Measurements from ENCODE around the gene CFAP157.

Gene CFAP157

DNA sequence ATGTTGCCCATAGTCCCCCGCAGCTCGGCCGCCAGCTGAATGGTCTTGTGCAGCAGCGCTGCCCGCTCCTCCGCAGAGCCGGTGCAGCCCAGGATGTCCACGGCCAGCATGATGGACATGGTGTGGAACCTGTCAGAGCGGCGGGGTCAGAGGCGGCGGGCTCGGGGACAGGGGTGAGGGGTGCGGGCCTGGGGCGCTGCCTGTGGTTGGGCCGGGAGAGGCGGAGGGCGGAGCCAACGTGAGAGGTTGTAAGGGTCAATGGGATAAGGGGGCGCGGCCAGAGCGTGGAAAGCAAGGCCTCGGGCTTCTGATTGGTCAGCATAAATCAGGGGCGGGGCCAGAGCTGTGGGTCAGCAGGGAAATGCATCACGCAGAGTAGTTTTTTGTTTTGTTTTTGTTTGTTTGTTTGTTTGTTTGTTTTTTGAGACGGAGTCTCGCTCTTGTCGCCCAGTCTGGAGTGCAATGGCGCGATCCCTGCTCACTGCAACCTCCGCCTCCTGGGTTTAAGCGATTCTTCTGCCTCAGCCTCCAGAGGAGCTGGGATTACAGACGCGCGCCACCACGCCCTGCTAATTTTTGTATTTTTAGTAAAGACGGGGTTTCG is 35.1 kb downstream of the CFAP157 start:
- no peaks in the 10 kb centered on the region for H3K27me3 Mint-ChIP-seq
- no peak overlapping the region for H3K4me3 Mint-ChIP-seq
- intact Hi-C loops (cut with micrococcal nuclease): no loop called here
- H3K4me1 Mint-ChIP-seq (ENCODE audit: low read depth): peaks cover 9% of the 10 kb centered on the region
- no peak overlapping the region for H3K27ac Mint-ChIP-seq
- H3K9me3 Mint-ChIP-seq: no peaks in the 10 kb centered on the region
- H3K36me3 Mint-ChIP-seq (ENCODE audit: low read depth): peaks cover 84% of the 10 kb centered on the region

DNA sequence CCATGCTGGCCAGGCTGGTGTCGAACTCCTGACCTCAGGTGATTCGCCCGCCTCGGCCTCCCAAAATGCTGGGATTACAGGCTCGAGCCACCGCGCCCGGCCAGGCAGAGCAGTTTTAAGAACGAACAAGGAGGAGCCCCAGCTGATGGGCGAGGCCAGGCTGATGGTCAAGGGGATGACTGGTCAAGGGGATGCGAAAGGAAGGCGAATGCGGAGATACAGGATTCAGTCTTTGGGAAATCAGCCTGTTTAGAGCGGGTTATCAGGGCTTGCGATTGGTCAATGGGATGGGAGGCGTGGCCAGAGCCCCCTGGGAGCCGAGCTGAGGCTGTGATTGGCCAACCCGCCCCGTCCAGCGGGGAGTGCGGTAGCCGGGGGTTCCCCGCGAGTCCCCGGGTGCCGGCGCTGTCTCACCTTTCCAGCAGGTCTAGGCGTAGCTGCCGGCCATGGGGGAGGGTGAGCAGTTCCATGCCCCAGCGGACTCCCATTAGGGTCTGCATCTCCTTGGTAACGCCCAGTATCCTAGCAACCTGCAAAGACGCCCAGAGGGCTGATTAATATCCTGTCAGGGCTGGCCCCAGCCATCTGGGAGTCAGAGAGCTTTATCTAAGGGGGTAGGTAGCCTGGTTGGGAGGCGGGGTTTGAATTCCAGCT is 35.8 kb downstream of the CFAP157 start:
- intact Hi-C loops (cut with micrococcal nuclease): no loop called here
- H3K4me3 Mint-ChIP-seq: no peak overlapping the region
- peaks cover 9% of the 10 kb centered on the region for H3K4me1 Mint-ChIP-seq (ENCODE audit: low read depth)
- no peak overlapping the region for H3K27ac Mint-ChIP-seq
- peaks cover 89% of the 10 kb centered on the region for H3K36me3 Mint-ChIP-seq (ENCODE audit: low read depth)
- H3K9me3 Mint-ChIP-seq: no peaks in the 10 kb centered on the region
- no peaks in the 10 kb centered on the region for H3K27me3 Mint-ChIP-seq

DNA sequence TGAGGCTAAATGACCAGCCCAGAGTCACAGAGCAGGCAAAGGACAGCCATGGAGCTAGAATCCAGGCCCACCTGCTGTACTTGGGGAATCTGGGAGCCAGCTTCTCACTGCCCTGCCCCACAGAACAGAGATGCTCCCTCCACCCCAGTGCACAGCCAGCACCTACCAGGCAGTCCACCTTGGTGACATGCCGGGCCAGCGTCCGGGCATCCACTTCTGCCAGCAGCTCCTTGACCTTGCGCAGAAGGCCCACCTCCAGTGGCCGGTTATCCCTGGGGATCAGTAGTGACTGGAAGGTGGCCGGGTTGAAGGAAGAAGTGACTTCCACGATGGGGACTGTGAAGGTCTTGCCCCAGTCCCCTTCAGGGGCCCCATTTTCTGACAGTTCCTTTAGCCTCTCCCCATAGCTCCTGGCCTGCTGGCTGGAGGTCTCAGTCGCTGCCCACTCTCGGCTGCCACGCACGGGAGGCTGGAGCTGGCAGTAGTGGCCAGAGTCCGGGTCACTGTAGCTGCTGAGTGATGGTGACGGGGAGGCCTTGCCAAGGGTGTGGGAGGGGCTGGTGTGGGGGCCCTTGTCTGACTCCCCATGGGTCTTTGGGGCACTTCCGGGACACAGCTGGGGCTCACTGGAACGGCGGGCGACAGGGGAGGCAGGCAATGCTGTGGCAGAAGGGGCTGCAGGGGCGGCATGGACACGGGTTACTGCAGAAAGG is 37.8 kb downstream of the CFAP157 start:
- Mint-ChIP-seq H3K4me3 (no peak overlapping the region), H3K4me1 (ENCODE audit: low read depth) (peaks cover 9% of the 10 kb centered on the region), H3K9me3 (no peaks in the 10 kb centered on the region), H3K27me3 (no peaks in the 10 kb centered on the region), H3K36me3 (ENCODE audit: low read depth) (peaks cover 89% of the 10 kb centered on the region), H3K27ac (no peak overlapping the region)
- intact Hi-C loops (cut with micrococcal nuclease): no loop called here

DNA sequence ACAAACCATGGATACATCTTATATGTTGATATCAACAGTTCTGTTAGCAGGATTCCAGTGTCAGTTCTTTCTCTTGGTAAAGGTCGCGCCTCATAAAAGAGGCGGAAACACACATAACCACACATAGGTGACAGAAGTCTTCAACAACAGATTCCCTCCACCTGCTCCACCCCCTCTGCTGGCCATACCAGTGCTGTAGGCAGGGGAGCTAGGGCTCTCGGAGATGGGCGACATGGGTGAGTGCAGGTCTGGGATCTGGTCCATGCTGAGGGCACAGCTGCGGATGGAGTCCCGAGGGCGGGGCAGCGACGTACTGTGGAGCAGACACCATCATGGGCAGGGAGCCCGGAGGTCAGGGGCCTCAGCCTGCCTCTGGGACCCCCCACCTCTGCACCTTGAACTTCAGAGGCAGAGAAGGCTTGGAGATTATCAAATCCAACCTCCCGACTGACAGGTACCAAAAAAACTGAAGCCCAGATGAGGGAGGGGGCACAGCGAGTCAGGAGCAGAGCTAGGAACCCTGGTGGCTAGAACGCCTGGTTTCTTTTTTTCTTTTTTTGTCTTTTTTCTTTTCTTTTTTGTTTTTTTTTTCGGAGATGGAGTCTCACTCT is 40.3 kb downstream of the CFAP157 start:
- H3K4me1 Mint-ChIP-seq (ENCODE audit: low read depth): peaks cover 4% of the 10 kb centered on the region
- no peaks in the 10 kb centered on the region for H3K9me3 Mint-ChIP-seq
- H3K4me3 Mint-ChIP-seq: no peak overlapping the region
- H3K27me3 Mint-ChIP-seq: no peaks in the 10 kb centered on the region
- H3K27ac Mint-ChIP-seq: no peak overlapping the region
- peaks cover 94% of the 10 kb centered on the region for H3K36me3 Mint-ChIP-seq (ENCODE audit: low read depth)
- intact Hi-C loops (cut with micrococcal nuclease): no loop called here

DNA sequence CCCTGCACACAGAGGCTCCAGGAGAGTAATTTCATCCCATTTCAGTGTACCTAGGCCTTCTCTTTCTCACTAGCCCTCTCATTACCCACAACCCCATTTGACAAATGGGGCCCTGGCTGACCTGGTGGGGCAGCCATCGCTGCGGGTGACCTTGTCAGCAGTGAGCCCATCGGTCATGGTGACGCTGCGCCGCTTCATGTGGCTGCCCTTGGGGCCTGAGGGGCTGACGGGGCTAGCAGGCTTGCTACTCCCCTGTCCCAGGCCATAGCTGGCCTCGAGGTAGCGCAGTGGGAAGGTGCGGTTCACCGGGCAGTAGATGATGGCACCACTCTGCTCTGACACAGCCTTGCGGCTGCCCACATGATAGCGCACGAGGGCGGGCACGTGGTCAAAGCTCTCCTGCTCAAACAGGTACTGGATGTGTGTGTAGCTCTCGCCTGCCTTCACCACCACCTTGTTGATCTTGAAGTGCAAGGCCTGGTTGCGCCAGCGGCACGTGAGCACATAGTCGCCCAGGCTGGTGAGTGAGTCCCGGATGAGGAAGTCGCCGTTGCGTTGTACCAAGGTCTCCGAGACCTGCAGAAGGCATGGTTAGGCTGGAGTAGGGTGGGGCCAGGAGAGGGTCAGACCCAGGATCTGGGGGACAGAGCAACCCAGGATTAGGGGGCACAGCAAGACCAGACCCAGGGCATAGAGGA is 42.5 kb downstream of the CFAP157 start:
- Mint-ChIP-seq H3K27me3 (no peaks in the 10 kb centered on the region), H3K4me1 (ENCODE audit: low read depth) (peaks cover 18% of the 10 kb centered on the region), H3K36me3 (ENCODE audit: low read depth) (peaks cover 87% of the 10 kb centered on the region)

DNA sequence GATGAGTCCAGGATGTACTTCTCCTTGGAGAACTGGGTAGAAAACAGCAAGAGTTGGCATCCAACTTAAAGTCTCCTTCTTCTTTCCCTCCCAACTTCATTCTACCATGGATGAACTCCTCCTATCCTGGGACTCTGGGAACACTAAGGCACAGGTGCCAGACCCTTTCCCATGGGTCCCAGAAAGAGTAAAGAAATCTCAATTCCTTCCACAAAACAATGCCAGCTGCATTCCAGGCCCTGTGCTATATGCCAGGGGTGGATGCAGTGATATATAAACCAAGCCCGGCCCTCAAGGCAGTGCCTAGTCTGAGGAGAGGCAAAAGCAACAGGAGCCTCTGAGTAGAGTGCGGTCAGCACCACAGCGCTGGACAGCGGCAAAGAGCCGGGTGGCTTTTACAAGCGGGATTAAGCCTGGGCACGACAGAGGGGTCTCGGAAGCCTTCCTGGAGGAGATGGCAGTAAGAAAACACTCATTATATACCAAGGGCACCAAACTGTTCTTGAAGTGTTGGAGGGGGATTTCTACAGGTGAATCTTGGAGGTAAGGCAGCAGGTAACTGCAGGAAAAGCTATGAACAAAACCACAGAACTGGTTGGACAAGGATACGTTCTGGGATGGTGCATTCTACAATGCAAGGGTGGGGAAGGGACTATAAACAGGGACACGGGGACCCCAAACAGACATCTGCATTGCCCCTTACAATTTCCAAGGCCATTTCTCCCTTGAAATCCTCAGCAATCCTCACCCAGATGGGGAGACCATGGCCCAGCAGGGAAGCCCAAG is 44.7 kb downstream of the CFAP157 start:
- Mint-ChIP-seq H3K4me3 (no peak overlapping the region), H3K27ac (no peak overlapping the region), H3K36me3 (ENCODE audit: low read depth) (peaks cover 74% of the 10 kb centered on the region), H3K27me3 (no peaks in the 10 kb centered on the region), H3K4me1 (ENCODE audit: low read depth) (peaks cover 23% of the 10 kb centered on the region), H3K9me3 (no peaks in the 10 kb centered on the region)
- intact Hi-C loops (cut with micrococcal nuclease): no loop called here

More for the DNA sequence above, 42.5 kb downstream of the CFAP157 start:
- H3K4me3 Mint-ChIP-seq: no peak overlapping the region
- H3K27ac Mint-ChIP-seq: no peak overlapping the region
- H3K9me3 Mint-ChIP-seq: no peaks in the 10 kb centered on the region
- intact Hi-C loops (cut with micrococcal nuclease): no loop called here

DNA sequence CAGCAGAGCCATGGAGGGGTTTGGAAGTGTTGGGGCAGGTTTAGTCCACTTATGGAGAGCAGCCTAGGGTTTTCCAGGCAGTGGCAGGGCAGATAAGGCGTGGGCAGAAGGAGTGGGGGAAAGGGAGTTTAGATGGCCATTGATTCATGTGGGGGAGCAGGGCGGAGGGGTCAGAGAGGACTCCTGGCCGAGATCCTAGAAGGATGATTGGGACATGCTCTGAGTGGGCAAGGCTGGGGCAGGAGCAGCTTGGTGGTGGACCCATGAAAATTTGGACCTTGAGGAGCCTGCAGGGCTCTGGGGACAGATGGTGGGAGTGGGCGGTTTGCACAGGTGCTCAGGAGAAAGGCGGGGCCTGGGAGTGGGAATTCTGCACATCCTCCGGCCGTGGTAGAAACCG is 46.4 kb downstream of the CFAP157 start:
- no peaks in the 10 kb centered on the region for H3K9me3 Mint-ChIP-seq
- intact Hi-C loops (cut with micrococcal nuclease): no loop called here
- peaks cover 23% of the 10 kb centered on the region for H3K4me1 Mint-ChIP-seq (ENCODE audit: low read depth)
- H3K36me3 Mint-ChIP-seq (ENCODE audit: low read depth): peaks cover 57% of the 10 kb centered on the region
- H3K27me3 Mint-ChIP-seq: no peaks in the 10 kb centered on the region
- H3K27ac Mint-ChIP-seq: no peak overlapping the region
- no peak overlapping the region for H3K4me3 Mint-ChIP-seq

DNA sequence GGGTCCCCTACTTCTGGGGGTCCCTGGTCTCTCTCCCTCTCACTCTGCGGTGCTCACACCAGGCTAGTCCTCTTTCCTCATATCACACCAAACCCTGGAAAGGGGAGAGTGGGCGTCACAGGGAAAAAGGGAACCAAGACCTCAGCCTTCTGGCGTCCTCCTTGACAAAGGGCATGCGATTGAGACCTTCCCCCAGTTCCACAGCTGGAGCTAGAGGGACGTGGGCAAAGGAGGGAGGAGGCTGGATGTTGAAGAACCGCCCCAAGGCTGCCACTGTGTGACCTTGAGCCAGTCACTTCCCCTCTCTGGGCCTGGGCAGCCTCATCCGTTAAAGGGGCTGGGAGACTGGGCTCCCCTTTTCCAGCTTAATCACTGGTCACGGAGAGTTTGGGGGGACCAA is 46.8 kb downstream of the CFAP157 start:
- Mint-ChIP-seq H3K27ac (no peak overlapping the region), H3K36me3 (ENCODE audit: low read depth) (peaks cover 56% of the 10 kb centered on the region), H3K9me3 (no peaks in the 10 kb centered on the region)

DNA sequence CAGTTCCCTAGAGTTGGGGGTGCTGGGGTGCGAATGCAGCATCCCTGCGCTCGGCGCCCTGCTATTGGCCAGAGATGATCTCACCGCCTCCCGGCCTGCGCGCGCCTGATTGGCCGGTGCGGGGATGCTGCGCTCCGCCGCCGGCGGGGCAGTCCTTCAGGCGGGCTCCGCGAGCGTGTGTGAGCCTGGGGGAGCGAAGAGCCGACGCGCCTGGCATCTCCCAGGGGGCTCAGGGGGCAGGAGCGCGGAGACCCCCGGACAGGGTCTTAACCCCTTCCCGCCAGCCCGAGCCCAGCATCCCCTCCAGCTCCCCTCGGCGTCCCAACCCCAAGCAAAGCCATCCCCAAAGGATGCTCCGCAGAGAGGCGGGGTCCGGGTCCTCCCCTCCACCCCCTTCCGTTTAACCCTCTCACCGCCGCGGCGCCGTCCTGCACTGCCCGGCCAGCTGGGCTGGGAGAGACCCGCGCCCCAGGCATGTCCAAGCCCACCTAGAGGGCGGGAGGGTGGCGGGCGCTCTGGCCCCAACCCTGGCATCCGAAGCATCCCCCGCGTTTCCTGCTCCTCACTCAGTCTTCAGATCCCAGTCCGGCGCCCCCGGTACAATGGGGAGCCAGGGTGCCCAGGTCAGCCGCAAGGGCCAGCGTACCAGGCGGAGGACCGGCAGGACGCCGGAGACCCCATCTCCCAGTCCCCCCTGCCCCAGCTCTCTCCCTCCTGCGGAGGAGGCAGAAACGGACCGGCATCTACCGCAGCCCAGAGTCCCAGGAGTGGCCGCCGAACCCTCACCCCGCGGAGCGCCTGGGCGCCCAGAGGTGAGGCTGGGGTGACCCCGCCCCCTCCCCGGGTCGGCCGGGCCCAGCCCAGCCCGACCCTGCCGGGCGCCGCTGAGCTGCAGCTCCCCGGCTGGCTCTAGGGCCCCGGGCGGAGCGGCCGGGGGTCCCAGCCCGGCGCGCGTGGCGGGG is 47.6 kb downstream of the CFAP157 start:
- Mint-ChIP-seq H3K4me1 (ENCODE audit: low read depth) (peaks cover 29% of the 10 kb centered on the region), H3K27ac (no peak overlapping the region), H3K27me3 (no peaks in the 10 kb centered on the region), H3K36me3 (ENCODE audit: low read depth) (peaks cover 54% of the 10 kb centered on the region), H3K4me3 (no peak overlapping the region), H3K9me3 (no peaks in the 10 kb centered on the region)
- intact Hi-C loops (cut with micrococcal nuclease): no loop called here

More for the DNA sequence above, 46.8 kb downstream of the CFAP157 start:
- H3K27me3 Mint-ChIP-seq: no peaks in the 10 kb centered on the region
- H3K4me1 Mint-ChIP-seq (ENCODE audit: low read depth): peaks cover 26% of the 10 kb centered on the region
- intact Hi-C loops (cut with micrococcal nuclease): no loop called here
- no peak overlapping the region for H3K4me3 Mint-ChIP-seq

DNA sequence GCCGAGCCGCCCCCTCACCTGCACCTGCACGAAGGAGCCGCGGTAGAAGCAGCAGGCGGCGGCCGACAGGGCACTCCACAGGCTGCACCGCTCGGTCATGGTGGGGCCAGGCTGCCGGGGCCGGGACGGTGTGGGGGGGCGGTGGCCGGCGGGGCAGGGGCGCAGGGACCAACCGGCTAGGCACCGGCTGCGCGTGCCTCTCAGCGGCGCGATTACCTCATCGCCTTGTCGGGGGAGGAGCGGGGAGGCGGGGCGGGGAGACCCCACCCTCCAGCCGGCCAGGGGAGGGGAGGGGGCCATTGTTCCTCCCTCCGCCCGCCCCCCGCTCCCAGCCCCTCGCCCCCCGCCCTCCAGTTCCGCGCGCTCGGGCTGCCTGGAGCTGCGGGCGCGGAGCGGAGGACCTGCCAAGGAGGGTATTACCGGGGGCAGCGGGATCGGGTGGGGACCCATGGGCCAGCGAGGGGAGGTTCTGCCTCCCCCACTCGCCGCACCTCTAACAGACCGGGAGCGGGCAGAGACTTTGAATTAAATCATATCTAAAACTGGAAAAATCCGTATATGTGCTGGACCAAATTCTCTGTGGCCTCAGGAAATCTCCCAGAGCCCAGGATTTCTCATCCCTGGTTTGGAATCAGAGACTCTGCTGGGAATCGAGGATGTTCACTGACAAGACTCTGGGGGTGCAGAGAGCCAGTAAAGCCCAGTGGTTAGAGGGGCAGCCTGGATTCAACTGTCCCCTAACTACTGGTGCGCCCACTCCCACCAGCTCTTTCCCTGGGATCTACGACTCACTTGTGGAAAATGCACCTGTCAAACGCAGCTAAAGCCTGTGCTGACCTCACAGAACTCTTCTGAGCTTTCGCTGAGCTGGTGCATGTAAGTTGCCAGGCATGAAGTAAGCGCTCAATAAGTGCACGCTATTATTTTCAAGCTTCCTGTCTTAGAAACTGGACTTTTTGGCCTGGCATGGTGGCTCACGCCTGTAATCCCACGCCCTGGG is 48.6 kb downstream of the CFAP157 start:
- Mint-ChIP-seq H3K4me3 (no peak overlapping the region), H3K9me3 (no peaks in the 10 kb centered on the region), H3K36me3 (ENCODE audit: low read depth) (peaks cover 44% of the 10 kb centered on the region), H3K4me1 (ENCODE audit: low read depth) (peaks cover 29% of the 10 kb centered on the region), H3K27me3 (no peaks in the 10 kb centered on the region), H3K27ac (no peak overlapping the region)
- intact Hi-C loops (cut with micrococcal nuclease): no loop called here

DNA sequence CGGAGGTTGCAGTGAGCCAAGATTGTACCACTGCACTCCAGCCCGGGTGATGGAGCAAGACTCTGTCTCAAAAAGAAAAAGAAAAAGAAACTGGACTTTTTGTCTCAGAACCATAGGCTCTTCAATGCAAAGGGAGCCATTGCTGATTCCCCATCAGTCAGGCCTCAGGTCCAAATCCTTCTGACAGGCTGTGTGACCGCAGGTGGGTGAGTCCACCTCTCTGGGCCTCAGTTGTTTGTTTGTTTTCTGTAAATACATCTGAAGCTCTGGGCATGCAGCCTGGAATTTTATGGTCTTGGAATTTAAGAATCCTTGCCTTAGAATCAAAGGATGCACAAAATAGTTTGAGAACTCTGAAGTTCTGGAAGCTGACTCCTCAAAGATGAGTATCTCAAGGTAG is 49.4 kb downstream of the CFAP157 start:
- H3K36me3 Mint-ChIP-seq (ENCODE audit: low read depth): peaks cover 40% of the 10 kb centered on the region
- intact Hi-C loops (cut with micrococcal nuclease): no loop called here
- no peaks in the 10 kb centered on the region for H3K27me3 Mint-ChIP-seq
- no peak overlapping the region for H3K4me3 Mint-ChIP-seq
- H3K4me1 Mint-ChIP-seq (ENCODE audit: low read depth): peaks cover 33% of the 10 kb centered on the region
- no peaks in the 10 kb centered on the region for H3K9me3 Mint-ChIP-seq
- no peak overlapping the region for H3K27ac Mint-ChIP-seq
